ENCODE measurements around the gene MSLN.

The MSLN gene

DNA sequence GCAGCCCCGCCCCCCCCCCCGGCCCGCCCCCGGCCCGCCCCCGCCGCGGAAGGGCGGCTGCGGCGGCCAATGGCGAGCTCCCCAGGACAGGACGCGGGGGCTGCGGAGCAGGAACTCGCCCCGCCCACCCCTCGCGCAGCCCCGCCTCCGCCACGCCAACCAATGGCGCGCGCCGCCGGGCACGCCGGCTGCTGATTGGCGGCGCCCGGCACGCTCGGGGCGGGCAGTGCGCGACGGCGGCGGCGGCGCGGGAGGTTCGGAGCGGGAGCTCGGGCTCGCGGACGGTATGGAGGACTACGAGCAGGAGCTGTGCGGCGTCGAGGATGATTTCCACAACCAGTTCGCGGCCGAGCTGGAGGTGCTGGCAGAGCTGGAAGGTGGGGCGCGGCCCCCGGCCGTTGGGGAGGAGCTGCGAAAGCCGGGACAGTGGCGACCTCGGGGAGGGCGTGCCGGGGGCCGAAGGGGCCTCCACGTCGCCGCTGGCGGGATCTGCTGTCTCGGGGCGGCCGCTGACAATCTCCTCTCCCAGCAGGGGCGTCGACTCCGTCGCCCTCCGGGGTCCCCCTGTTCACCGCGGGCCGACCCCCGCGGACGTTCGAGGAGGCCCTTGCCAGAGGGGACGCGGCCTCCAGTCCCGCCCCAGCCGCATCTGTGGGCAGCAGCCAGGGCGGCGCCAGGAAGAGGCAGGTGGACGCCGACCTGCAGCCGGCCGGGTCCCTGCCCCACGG, 28.0 kb downstream of the MSLN start, which contains the start of gene CHTF18:
Gene CHTF18, plus strand, starts transcription at position 222 of the 728 bp plus-strand sequence. Its CDS starts 65 bp downstream, at position 287.
- peak; percentile 31 to 94 (median 86) for DNase-seq

- no peak for DNase-seq
Observed at GRCh38 chr16:789191-789850, 28.8 kb downstream of the MSLN start.

- DNase-seq = no peak
Observed at GRCh38 chr16:790086-790485, 29.6 kb downstream of the MSLN start.

GRCh38 chr16:791131-791530, 30.6 kb downstream of the MSLN start:
- DNase-seq = no peak

- DNase-seq = no peak
Observed at GRCh38 chr16:792221-792995, 31.9 kb downstream of the MSLN start.

- no peak for DNase-seq
Observed at GRCh38 chr16:793414-793813, 32.9 kb downstream of the MSLN start.

- DNase-seq = no peak
Observed at GRCh38 chr16:794091-794822, 33.7 kb downstream of the MSLN start.

GRCh38 chr16:794853-795466, 34.4 kb downstream of the MSLN start:
- DNase-seq = no peak

- DNase-seq = no peak
Observed at GRCh38 chr16:795580-796229, 35.2 kb downstream of the MSLN start.

GRCh38 chr16:796296-797119, 36.0 kb downstream of the MSLN start:
- DNase-seq = no peak

- DNase-seq = no peak
Observed at GRCh38 chr16:797120-797420, 36.5 kb downstream of the MSLN start.

- DNase-seq = no peak
Observed at GRCh38 chr16:797686-798085, 37.2 kb downstream of the MSLN start.

GRCh38 chr16:798666-799065, 38.1 kb downstream of the MSLN start:
- DNase-seq = no peak

DNA sequence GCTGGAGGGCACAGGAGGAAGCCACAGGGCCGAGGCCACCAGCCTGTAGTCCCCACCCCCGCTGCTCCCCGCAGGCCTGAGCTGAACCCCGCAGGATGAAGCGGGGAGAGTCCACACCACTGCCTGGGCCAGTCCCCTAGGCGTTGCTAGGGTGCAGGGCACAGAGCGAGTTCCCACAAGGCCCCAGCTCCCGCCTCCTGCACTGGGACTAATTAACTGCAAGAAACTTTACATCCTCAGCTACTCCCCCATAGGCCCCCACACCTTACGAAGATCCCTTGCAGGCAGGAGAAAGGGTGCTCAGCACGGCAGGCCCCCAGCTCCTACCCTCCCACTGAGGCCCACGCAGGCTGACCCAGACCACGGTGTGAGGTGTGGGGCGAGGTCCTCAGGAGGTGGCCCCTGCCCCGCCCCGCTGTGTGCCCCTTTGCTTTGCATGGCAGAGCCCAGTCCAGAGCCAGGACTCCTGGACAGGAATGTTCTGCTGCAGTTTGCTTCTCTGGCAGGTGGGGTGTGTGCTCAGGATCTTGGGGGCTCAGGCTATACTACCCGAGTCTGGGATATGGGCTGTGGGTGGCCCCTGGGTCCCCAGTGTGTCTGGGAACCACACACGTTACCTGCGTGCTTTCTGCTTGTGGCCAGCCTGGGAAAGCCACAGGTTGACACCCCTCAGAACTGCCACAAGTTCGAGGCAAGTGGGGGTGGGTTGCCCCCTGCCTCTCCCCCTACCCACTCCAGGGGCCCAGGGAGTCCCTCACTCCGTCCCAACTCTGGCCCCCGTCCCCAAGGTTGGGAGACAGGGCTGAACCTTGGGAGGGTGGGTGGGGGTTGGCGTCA, 38.8 kb downstream of the MSLN start:
- no peak for DNase-seq

- DNase-seq = peak in 1 of 58 donors; percentile 55
Observed at GRCh38 chr16:799948-800833, 39.7 kb downstream of the MSLN start, which contains the start of gene GNG13. TSS of gene GNG13 (minus strand) at chr16:800734. CDS start at chr16:799077, 1,657 bp downstream.

DNA sequence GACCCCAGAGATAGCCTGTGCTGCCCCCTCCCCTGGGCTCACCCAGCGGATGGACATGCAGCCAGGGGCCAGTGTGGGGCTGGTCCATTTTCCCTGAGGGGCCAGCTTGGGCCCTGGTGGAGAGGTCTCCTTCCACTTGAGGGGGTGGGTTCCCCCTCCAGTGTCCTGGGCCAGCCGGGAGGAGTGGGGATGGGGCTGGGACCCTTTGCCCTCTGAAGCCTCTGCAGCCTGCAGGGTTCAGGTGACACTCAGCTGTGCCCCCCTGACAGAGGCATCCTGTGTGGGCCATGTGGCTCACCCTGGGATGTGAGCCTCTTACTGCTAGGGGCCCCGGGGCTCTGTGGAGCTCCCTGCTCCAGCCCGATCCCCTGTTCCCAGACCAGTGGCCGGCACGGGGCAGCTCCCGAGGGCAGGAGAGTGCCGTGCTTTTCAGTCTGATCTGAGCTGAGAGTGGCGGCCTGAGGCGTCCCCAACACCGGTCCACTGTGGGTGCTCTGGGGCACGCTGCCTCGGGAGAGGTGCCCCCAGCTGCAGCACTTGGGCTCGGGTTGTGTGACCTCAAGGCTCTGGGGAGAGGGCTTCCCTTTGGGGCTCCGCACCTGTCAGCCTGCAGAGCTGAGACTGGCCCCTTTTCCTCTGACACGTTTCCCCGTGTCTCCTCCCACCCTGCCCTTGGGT, 40.4 kb downstream of the MSLN start:
- no peak for DNase-seq
